CD4-positive, alpha-beta memory T cell (primary cell): ENCODE data around the gene MMD. TPM values are rescaled to one million over a fixed set of nuclear protein-coding genes. Genes with fewer than 3 reads are reported as not detected.

Source experiments
- CTCF ChIA-PET: fragments of 350-600 bp; sonication (Branson Sonifier 250); formaldehyde crosslinking; loops from one replicate; lab custom pipeline; 2021; ENCODE audit warnings: inconsistent platforms; ENCODE audit not compliant: partially characterized antibody; lab: Charles Lee
- POLR2A ChIA-PET: fragments of 350-600 bp; sonication (Branson Sonifier 250); formaldehyde crosslinking; loops from one replicate; lab custom pipeline; 2021; ENCODE audit not compliant: partially characterized antibody; lab: Charles Lee
- DNase-seq, 5 donors: peaks; one replicate each; pipeline versions ENCODE4 v3.0.0 to v3.0.0-alpha.2; 2020 to 2022; ENCODE audit warnings: mixed read lengths in 1 of 5
- H3K27ac ChIP-seq: one replicate; pipeline ENCODE4 v1.7.0; 2013; ENCODE audit warnings: low read depth, low read length
- H3K27me3 ChIP-seq: 2 replicates; pipeline ENCODE4 v1.7.0; 2013; ENCODE audit warnings: mild to moderate bottlenecking, low read length, moderate library complexity; ENCODE audit not compliant: insufficient read depth
- H3K36me3 ChIP-seq: 2 replicates; pipeline ENCODE4 v1.7.0; 2013; ENCODE audit warnings: mild to moderate bottlenecking, low read length, moderate library complexity; ENCODE audit not compliant: insufficient read depth
- H3K4me1 ChIP-seq: 2 replicates; pipeline ENCODE4 v1.7.0; 2013; ENCODE audit warnings: mild to moderate bottlenecking, low read length, moderate library complexity; ENCODE audit not compliant: insufficient read depth
- H3K4me3 ChIP-seq, 2 donors: one replicate each; pipeline ENCODE4 v1.7.0; 2013; ENCODE audit warnings: low read length in 2 of 2, mild to moderate bottlenecking in 1 of 2
- H3K9me3 ChIP-seq, 2 donors: one replicate each; pipeline ENCODE4 v1.7.0; 2013; ENCODE audit warnings: low read length in 2 of 2, control low read depth in 1 of 2; ENCODE audit not compliant: control insufficient read depth in 1 of 2
- H3K27ac Mint-ChIP-seq, 7 donors: one replicate each; pipeline ENCODE4 v1.8.0; 2020 to 2021; ENCODE audit warnings: mixed read lengths in 7 of 7, mild to moderate bottlenecking in 6 of 7, inconsistent platforms in 3 of 7, moderate library complexity in 3 of 7
- H3K27me3 Mint-ChIP-seq, 2 donors: one replicate each; pipeline ENCODE4 v1.8.0; 2020 to 2021; ENCODE audit warnings: mixed read lengths in 2 of 2
- H3K36me3 Mint-ChIP-seq, 2 donors: one replicate each; pipeline ENCODE4 v1.8.0; 2020 to 2021; ENCODE audit warnings: mixed read lengths in 2 of 2, inconsistent platforms in 1 of 2, mild to moderate bottlenecking in 1 of 2
- H3K4me1 Mint-ChIP-seq, 4 donors: one replicate each; pipeline ENCODE4 v1.8.0; 2020 to 2021; ENCODE audit warnings: mixed read lengths in 4 of 4, mild to moderate bottlenecking in 1 of 4
- H3K4me3 Mint-ChIP-seq, 8 donors: one replicate each; pipeline ENCODE4 v1.8.0; 2020 to 2021; ENCODE audit warnings: mixed read lengths in 8 of 8, mild to moderate bottlenecking in 7 of 8, moderate library complexity in 6 of 8, inconsistent platforms in 3 of 8
- H3K9me3 Mint-ChIP-seq, 8 donors: one replicate each; pipeline ENCODE4 v1.8.0; 2020 to 2021; ENCODE audit warnings: mixed read lengths in 8 of 8, mild to moderate bottlenecking in 5 of 8, inconsistent platforms in 3 of 8, moderate library complexity in 1 of 8
- intact Hi-C: fragments of 100-400 bp; cut with micrococcal nuclease; formaldehyde crosslinking; loops from one replicate; pipeline ENCODE4 v1.15.1; 2023
- polyA plus RNA-seq, 2 donors: library from polyadenylated mRNA; unstranded; fragments of 300-500 nt; fragmentation: Illumina TruSeq; gene quantifications; one replicate each; pipeline ENCODE4 v1.2.3, GENCODE V29; 2021
- total RNA-seq, 2 experiments: library from RNA; stranded (reverse); gene quantifications; one replicate each; pipeline ENCODE4 v1.2.3, GENCODE V29; 2021

MMD gene
- total and polyA plus RNA-seq, 4 experiments from 2014 or later = 4.2 to 20.0 (median 9.2) TPM

- H3K4me3 ChIP-seq = no peak overlapping the region
- peaks cover 18 to 44% of the 10 kb centered on the region in 2 donors for H3K36me3 Mint-ChIP-seq
- H3K9me3 ChIP-seq = no peaks in the 10 kb centered on the region
- no peak overlapping the region for H3K27ac ChIP-seq
- CTCF ChIA-PET = no interaction called here
- H3K9me3 Mint-ChIP-seq = no peaks in the 10 kb centered on the region
- peaks cover 30% of the 10 kb centered on the region for H3K36me3 ChIP-seq
- H3K4me3 Mint-ChIP-seq = no peak overlapping the region
- peak overlapping the region in 4 of 7 donors; percentile 14 to 77 (median 50) for H3K27ac Mint-ChIP-seq
- DNase-seq = peak in 4 of 5 donors; percentile 4 to 40 (median 25)
- peaks cover 3% of the 10 kb centered on the region for H3K4me1 ChIP-seq
- no peaks in the 10 kb centered on the region for H3K27me3 Mint-ChIP-seq
- intact Hi-C loops = no loop called here
- POLR2A ChIA-PET = no interaction called here
- H3K4me1 Mint-ChIP-seq = peaks cover 15 to 29% (median 19%) of the 10 kb centered on the region in 4 donors
- H3K27me3 ChIP-seq = no peaks in the 10 kb centered on the region
Observed at GRCh38 chr17:55413825-55414489, 7.7 kb downstream of the MMD start.

- no peaks in the 10 kb centered on the region for H3K27me3 Mint-ChIP-seq
Observed at GRCh38 chr17:55411463-55411855, 10.2 kb downstream of the MMD start.

GRCh38 chr17:55410722-55411462 is 10.7 kb downstream of the MMD start:
- H3K27ac Mint-ChIP-seq = no peak overlapping the region
- peaks cover 40% of the 10 kb centered on the region for H3K36me3 ChIP-seq
- H3K27me3 Mint-ChIP-seq = no peaks in the 10 kb centered on the region
- ChIA-PET CTCF (no interaction called here), POLR2A (interaction anchor here (1.9 kb wide), 1 partner anchor 10 kb away, joined by 4 read pairs; no protein-coding TSS in a partner anchor)
- H3K9me3 Mint-ChIP-seq = no peaks in the 10 kb centered on the region
- H3K4me3 Mint-ChIP-seq = peak overlapping the region in 1 of 8 donors; percentile 20
- H3K4me1 Mint-ChIP-seq = peaks cover 0 to 4% (median 2%) of the 10 kb centered on the region in 4 donors
- H3K27me3 ChIP-seq = no peaks in the 10 kb centered on the region
- intact Hi-C loops = no loop called here
- H3K36me3 Mint-ChIP-seq = peaks cover 32 to 65% of the 10 kb centered on the region in 2 donors
- H3K27ac ChIP-seq = no peak overlapping the region
- no peak for DNase-seq
- no peaks in the 10 kb centered on the region for H3K4me1 ChIP-seq
- no peaks in the 10 kb centered on the region for H3K9me3 ChIP-seq
- H3K4me3 ChIP-seq = no peak overlapping the region

More at GRCh38 chr17:55411463-55411855, 10.2 kb downstream of the MMD start:
- Histone ChIP-seq H3K9me3 (no peaks in the 10 kb centered on the region), H3K4me1 (no peaks in the 10 kb centered on the region), H3K4me3 (no peak overlapping the region), H3K27ac (no peak overlapping the region), H3K27me3 (no peaks in the 10 kb centered on the region), H3K36me3 (peaks cover 40% of the 10 kb centered on the region)
- H3K4me1 Mint-ChIP-seq = peaks cover 0 to 6% (median 2%) of the 10 kb centered on the region in 4 donors
- H3K9me3 Mint-ChIP-seq = no peaks in the 10 kb centered on the region
- CTCF ChIA-PET = no interaction called here
- H3K27ac Mint-ChIP-seq = no peak overlapping the region
- peak overlapping the region in 1 of 8 donors; percentile 20 for H3K4me3 Mint-ChIP-seq
- POLR2A ChIA-PET = no interaction called here
- intact Hi-C loops = no loop called here
- DNase-seq = no peak
- peaks cover 31 to 61% of the 10 kb centered on the region in 2 donors for H3K36me3 Mint-ChIP-seq

GRCh38 chr17:55409030-55409800 is 12.4 kb downstream of the MMD start:
- H3K4me3 ChIP-seq = no peak overlapping the region
- CTCF ChIA-PET = no interaction called here
- intact Hi-C loops = no loop called here
- no peak for DNase-seq
- Mint-ChIP-seq H3K4me3 (no peak overlapping the region), H3K27ac (peak overlapping the region in 2 of 7 donors; percentile 2 to 23), H3K9me3 (no peaks in the 10 kb centered on the region), H3K27me3 (no peaks in the 10 kb centered on the region), H3K36me3 (peaks cover 39 to 74% of the 10 kb centered on the region in 2 donors), H3K4me1 (peaks cover 0 to 3% (median 0%) of the 10 kb centered on the region in 4 donors)
- H3K36me3 ChIP-seq = peaks cover 40% of the 10 kb centered on the region
- H3K9me3 ChIP-seq = no peaks in the 10 kb centered on the region
- POLR2A ChIA-PET = interaction anchor here (1.9 kb wide), 1 partner anchor 11 kb away, joined by 4 read pairs; no protein-coding TSS in a partner anchor
- no peaks in the 10 kb centered on the region for H3K27me3 ChIP-seq
- no peaks in the 10 kb centered on the region for H3K4me1 ChIP-seq
- H3K27ac ChIP-seq = no peak overlapping the region

GRCh38 chr17:55407641-55408566 is 13.7 kb downstream of the MMD start:
- no peaks in the 10 kb centered on the region for H3K9me3 ChIP-seq
- ChIA-PET CTCF (no interaction called here), POLR2A (no interaction called here)

GRCh38 chr17:55405600-55405999 is 16.0 kb downstream of the MMD start:
- intact Hi-C loops = no loop called here
- ChIA-PET CTCF (interaction anchor here (1.0 kb wide), 1 partner anchor 48 kb away, joined by 4 read pairs; no protein-coding TSS in a partner anchor), POLR2A (interaction anchor here (2.1 kb wide), 1 partner anchor 15 kb away, joined by 6 read pairs; the partner anchor contains the start of gene MMD)
- H3K4me1 Mint-ChIP-seq = no peaks in the 10 kb centered on the region
- no peaks in the 10 kb centered on the region for H3K27me3 Mint-ChIP-seq
- no peak overlapping the region for H3K4me3 Mint-ChIP-seq
- peak overlapping the region in 1 of 7 donors; percentile 35 for H3K27ac Mint-ChIP-seq
- Histone ChIP-seq H3K27ac (no peak overlapping the region), H3K27me3 (no peaks in the 10 kb centered on the region), H3K9me3 (no peaks in the 10 kb centered on the region), H3K36me3 (peaks cover 24% of the 10 kb centered on the region), H3K4me3 (no peak overlapping the region), H3K4me1 (no peaks in the 10 kb centered on the region)
- no peaks in the 10 kb centered on the region for H3K9me3 Mint-ChIP-seq
- DNase-seq = no peak
- peaks cover 47 to 69% of the 10 kb centered on the region in 2 donors for H3K36me3 Mint-ChIP-seq

More at GRCh38 chr17:55407641-55408566, 13.7 kb downstream of the MMD start:
- no peaks in the 10 kb centered on the region for H3K27me3 ChIP-seq
- peaks cover 40% of the 10 kb centered on the region for H3K36me3 ChIP-seq
- no peak overlapping the region for H3K27ac ChIP-seq
- no peaks in the 10 kb centered on the region for H3K4me1 Mint-ChIP-seq
- H3K4me3 Mint-ChIP-seq = no peak overlapping the region
- H3K27ac Mint-ChIP-seq = peak overlapping the region in 2 of 7 donors; percentile 2 to 23
- H3K27me3 Mint-ChIP-seq = no peaks in the 10 kb centered on the region
- H3K4me3 ChIP-seq = no peak overlapping the region
- H3K4me1 ChIP-seq = no peaks in the 10 kb centered on the region
- H3K9me3 Mint-ChIP-seq = no peaks in the 10 kb centered on the region
- DNase-seq = no peak
- peaks cover 48 to 74% of the 10 kb centered on the region in 2 donors for H3K36me3 Mint-ChIP-seq
- intact Hi-C loops = no loop called here
